Choroid plexus epithelial cell (primary cell): ENCODE results near the gene RABGGTA.

Experiments
- DNase-seq: peaks from one replicate; pipeline ENCODE4 v3.0.0-alpha.2; 2010; ENCODE audit warnings: low read depth
- H3K4me3 ChIP-seq: 2 replicates; pipeline ENCODE4 v1.5.1; 2011; ENCODE audit warnings: low read depth, mild to moderate bottlenecking, control low read depth, low read length, moderate library complexity
- TF ChIP-seq, protein P1 (sequence below): conservative IDR thresholded peaks from 2 replicates; pipeline ENCODE4 v1.5.1; 2011; ENCODE audit warnings: low read depth, mild to moderate bottlenecking, control low read depth, inconsistent platforms, low read length, moderate library complexity

RABGGTA gene

DNA sequence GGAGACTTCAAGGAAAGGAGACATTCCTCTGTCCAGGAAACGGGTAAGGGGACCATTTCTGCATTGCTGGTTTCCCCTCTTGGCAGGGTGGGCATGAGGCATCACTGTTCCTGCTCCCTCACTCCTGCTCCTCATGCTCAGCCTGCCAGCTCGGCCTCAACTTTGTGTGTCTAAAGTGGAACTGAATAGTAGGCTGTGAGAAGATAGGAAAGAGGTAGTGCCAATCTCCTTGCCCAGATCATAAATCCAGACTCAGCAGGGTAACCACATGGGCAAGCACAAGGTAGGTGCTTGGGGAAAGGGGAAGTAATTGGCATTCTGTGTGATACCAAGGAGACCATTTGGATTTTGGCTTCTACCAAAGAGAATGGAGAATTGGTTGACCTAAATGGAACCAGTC lies 42.5 kb upstream of the RABGGTA start:
- H3K4me3 ChIP-seq, result no peak overlapping the region
- no peak for DNase-seq
- TF ChIP-seq, protein P1, sequence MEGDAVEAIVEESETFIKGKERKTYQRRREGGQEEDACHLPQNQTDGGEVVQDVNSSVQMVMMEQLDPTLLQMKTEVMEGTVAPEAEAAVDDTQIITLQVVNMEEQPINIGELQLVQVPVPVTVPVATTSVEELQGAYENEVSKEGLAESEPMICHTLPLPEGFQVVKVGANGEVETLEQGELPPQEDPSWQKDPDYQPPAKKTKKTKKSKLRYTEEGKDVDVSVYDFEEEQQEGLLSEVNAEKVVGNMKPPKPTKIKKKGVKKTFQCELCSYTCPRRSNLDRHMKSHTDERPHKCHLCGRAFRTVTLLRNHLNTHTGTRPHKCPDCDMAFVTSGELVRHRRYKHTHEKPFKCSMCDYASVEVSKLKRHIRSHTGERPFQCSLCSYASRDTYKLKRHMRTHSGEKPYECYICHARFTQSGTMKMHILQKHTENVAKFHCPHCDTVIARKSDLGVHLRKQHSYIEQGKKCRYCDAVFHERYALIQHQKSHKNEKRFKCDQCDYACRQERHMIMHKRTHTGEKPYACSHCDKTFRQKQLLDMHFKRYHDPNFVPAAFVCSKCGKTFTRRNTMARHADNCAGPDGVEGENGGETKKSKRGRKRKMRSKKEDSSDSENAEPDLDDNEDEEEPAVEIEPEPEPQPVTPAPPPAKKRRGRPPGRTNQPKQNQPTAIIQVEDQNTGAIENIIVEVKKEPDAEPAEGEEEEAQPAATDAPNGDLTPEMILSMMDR, result no peak

DNA sequence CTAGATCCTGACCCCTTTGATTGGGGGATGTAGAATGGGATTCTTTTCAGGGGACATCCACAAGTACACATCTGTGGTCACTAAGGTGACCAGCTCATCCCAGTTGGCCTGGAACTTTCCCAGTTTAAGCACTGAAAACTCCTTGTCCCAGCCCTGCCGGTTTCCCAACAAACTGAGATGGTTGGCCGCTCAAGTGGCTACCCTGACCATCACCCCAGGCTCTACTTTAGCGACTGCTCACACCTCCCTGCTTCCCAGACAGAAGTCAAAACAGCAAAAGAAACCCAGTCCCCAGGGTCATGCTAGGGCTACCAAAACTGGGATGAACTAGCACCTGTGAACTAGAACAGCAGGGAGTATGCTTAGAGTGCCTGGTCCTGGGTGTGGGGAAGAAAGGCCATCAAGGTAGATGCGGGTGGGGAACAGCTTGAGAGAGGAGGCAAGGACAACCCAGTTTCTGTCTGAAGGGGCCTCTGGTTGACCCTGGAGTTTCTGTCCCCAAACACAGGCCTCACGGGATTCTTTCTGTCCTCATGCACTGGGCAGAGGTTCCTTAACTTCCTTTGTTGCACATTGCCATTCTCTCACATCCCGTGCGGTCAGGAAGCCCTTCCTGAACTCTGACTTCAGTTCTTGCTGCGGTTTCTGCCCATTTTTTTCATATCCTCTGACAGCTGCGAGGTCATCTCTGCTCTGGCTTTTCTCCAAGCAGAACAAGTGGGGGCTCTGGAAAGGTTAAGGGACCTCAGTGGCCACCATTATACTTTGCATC lies 41.5 kb upstream of the RABGGTA start:
- no peak overlapping the region for H3K4me3 ChIP-seq
- TF ChIP-seq, protein P1, result no peak
- peak; percentile 53 for DNase-seq

DNA sequence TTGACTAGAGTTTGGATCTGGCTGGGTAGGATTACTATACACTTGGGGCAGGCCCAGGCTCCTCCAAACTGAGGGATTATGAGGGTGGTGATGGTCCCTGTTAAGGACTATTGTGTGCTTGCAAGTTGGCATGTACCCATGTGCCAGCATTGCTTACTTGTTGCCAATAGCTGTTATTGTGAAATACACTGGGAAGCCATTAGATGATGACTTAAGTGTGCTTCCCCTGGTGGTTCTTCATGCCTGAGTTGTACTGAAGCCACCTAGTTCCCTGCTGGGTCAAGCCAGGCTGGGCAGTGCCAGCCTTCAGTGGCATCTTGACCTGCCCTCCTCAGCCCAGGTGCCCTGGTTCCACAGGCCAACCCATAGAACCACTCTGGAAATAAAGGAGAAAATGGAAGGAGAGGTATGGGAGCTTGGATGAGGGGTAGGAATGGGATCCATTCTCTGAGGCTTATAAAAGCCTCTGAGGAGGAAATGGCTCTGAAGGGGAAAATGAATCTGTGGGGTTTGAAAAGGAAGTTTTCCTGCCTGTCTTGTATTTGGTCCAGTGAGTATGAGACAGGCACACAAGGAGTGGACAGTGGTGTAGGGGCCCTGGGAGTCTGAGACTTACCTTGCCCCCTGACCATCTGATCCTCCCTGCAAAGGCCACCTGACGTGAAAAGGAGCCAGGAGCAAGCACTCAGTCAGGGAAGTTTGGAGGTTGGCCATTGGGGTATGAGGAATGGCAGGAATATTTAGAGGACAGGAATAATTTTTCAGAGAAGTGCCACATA lies 40.6 kb upstream of the RABGGTA start:
- DNase-seq, result no peak
- TF ChIP-seq, protein P1, result no peak

DNA sequence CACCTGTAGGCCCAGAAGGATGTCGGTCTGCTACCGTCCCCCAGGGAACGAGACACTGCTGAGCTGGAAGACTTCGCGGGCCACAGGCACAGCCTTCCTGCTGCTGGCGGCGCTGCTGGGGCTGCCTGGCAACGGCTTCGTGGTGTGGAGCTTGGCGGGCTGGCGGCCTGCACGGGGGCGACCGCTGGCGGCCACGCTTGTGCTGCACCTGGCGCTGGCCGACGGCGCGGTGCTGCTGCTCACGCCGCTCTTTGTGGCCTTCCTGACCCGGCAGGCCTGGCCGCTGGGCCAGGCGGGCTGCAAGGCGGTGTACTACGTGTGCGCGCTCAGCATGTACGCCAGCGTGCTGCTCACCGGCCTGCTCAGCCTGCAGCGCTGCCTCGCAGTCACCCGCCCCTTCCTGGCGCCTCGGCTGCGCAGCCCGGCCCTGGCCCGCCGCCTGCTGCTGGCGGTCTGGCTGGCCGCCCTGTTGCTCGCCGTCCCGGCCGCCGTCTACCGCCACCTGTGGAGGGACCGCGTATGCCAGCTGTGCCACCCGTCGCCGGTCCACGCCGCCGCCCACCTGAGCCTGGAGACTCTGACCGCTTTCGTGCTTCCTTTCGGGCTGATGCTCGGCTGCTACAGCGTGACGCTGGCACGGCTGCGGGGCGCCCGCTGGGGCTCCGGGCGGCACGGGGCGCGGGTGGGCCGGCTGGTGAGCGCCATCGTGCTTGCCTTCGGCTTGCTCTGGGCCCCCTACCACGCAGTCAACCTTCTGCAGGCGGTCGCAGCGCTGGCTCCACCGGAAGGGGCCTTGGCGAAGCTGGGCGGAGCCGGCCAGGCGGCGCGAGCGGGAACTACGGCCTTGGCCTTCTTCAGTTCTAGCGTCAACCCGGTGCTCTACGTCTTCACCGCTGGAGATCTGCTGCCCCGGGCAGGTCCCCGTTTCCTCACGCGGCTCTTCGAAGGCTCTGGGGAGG lies 39.5 kb upstream of the RABGGTA start, which contains the start of gene LTB4R:
LTB4R (plus strand) TSS at position 857 of the 959 bp plus-strand sequence. CDS start 4,150 bp downstream, outside the sequence.
- TF ChIP-seq, protein P1, result peak; percentile 9
- DNase-seq, result peak; percentile 86
- peak within 1 kb of the TSS; percentile 49 for H3K4me3 ChIP-seq

More for the DNA sequence above, 40.6 kb upstream of the RABGGTA start:
- H3K4me3 ChIP-seq, result no peak overlapping the region

DNA sequence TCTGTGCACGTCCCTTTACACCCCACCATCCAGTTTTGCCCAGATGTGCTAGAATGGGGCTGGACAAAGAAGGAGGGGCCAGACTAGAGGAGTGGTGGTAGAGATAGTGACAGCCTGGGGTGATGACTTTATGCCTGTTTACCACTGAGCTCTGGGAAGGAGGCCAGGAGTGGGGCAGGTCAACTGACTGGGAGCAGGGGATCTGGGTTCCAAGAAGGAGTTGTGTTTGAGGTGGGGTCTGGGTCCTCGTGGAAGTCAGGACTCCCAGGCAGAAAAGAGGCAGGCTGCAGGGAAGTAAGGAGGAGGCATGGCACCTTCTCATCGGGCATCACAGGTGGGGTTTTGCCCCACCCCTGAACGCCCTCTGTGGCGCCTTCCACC lies 38.9 kb upstream of the RABGGTA start:
- peak overlapping the region; percentile 49 for H3K4me3 ChIP-seq
- TF ChIP-seq, protein P1, result no peak
- no peak for DNase-seq

DNA sequence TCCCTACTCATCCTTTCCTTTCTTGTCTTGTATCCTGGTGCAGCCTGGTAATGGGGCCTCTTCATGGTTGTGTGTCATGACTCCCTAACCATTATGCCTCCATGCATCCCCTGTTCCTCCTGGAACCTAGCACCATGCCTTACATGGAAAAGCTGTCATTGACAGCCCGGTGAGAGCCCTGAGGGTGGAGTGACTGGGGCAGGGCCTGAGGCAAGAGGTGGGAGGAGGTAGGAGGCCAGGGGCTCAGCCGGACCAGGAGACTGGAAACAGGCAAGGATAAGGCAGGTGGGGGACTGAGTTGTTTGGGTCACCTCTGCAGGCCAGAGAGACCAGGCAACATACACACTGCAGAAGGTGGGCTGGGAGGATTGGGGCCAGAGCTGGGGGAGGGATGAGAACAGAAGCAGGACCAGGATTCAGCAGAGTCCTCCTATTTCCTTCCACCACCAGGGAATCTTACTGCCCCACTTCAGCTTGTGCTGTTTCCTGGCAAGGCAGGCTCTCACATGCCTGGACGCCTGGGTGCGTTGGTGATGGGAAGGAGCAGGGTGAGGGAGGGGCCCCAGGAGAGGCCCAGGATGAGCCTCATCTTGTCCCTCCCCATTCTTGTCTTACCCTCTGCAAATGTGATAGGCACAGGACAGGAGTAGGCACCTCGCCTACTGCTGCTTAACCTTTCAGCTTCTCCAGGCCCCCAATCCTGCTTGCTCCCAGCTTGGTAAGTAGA lies 38.3 kb upstream of the RABGGTA start, which contains the start of gene LTB4R2:
LTB4R2 (plus strand) TSS at position 603 of the 727 bp plus-strand sequence. CDS start 525 bp downstream, outside the sequence.
- no peak for DNase-seq
- H3K4me3 ChIP-seq, result peak within 1 kb of the TSS; percentile 49
- TF ChIP-seq, protein P1, result no peak
